HCT116 (cell line): Measurements from ENCODE around the gene STRIT1. TPM values are rescaled to one million over a fixed set of nuclear protein-coding genes. Genes with fewer than 3 reads are reported as not detected.

ENCODE experiments used
- ATAC-seq: fragments of 200-7000 bp; cut with Tn5 transposase; 2 replicates; pipeline ENCODE4 v1.9.1; 2020; ENCODE audit warnings: mild to moderate bottlenecking, moderate library complexity
- BruUV-seq: library from RNA; stranded (reverse); fragments of 400-500 nt; replicated peaks from 2 replicates; lab custom pipeline; 2021; lab: Mats Ljungman, UMichigan
- CTCF ChIA-PET: fragments of 300-600 bp; sonication (Branson Sonifier 250); formaldehyde crosslinking; loops from one replicate; lab custom pipeline; 2021; ENCODE audit warnings: antibody characterized with exemption; lab: Charles Lee
- POLR2A ChIA-PET: fragments of 300-600, 350-600 bp; sonication (Branson Sonifier 250); formaldehyde crosslinking; loops from one replicate; lab custom pipeline; 2021; ENCODE audit warnings: antibody characterized with exemption; lab: Charles Lee
- RAD21 ChIA-PET, 2 experiments: fragments of 300-600 bp; sonication (Branson Sonifier 250); formaldehyde crosslinking; loops; one replicate each; lab custom pipeline; 2023; ENCODE audit warnings: low total read pairs in 2 of 2; ENCODE audit not compliant: uncharacterized antibody in 2 of 2, unreplicated experiment in 2 of 2, low non-redundant PET in 1 of 2; lab: Charles Lee
- DNase-seq: peaks from one replicate; pipeline ENCODE4 v3.0.0-alpha.2; 2010; ENCODE audit warnings: low read depth, low spot score
- H2AFZ ChIP-seq: fragments of 200-600 bp; shearing (Covaris generic), sonication (generic); 2 replicates; pipeline ENCODE4 v1.6.1; 2017; ENCODE audit warnings: low read depth, mixed run types, mixed read lengths, antibody characterized with exemption, low read length; ENCODE audit not compliant: poor library complexity, severe bottlenecking
- H3K27ac ChIP-seq: 2 replicates; pipeline ENCODE4 v1.5.1; 2012; ENCODE audit warnings: low read depth, low read length
- H3K27me3 ChIP-seq: fragments of 200-600 bp; sonication (generic); 2 replicates; pipeline ENCODE4 v1.6.1; 2016; ENCODE audit warnings: mixed run types, low read length, mixed read lengths; ENCODE audit not compliant: insufficient read depth
- H3K36me3 ChIP-seq, 2 experiments: fragments of 200-500 bp in 1 of 2; fragments of 200-600 bp in 1 of 2; sonication (Bioruptor generic) in 1 of 2; sonication (generic) in 1 of 2; 2 replicates each; pipeline versions ENCODE4 v1.5.1 to v1.6.1; 2014 to 2016; ENCODE audit warnings: low read length in 2 of 2, inconsistent platforms in 1 of 2, mixed read lengths in 1 of 2, mixed run types in 1 of 2; ENCODE audit not compliant: insufficient read depth in 2 of 2, control insufficient read depth in 1 of 2
- H3K4me1 ChIP-seq, 2 experiments: fragments of 200-600 bp in 1 of 2; sonication (generic) in 1 of 2; 2 replicates each; pipeline versions ENCODE4 v1.5.1 to v1.6.1; 2012 to 2017; ENCODE audit warnings: low read length in 2 of 2, inconsistent platforms in 1 of 2, mild to moderate bottlenecking in 1 of 2, mixed read lengths in 1 of 2, mixed run types in 1 of 2, moderate library complexity in 1 of 2; ENCODE audit not compliant: insufficient read depth in 2 of 2, control insufficient read depth in 1 of 2
- H3K4me2 ChIP-seq: fragments of 200-600 bp; sonication (generic); 2 replicates; pipeline ENCODE4 v1.6.1; 2017; ENCODE audit warnings: mixed run types, low read length, mixed read lengths
- H3K4me3 ChIP-seq, 2 experiments: fragments of 200-600 bp in 1 of 2; sonication (generic) in 1 of 2; replicated peaks in 1 of 2; 2 replicates each; pipeline ENCODE4 v1.5.1; 2011 to 2016; ENCODE audit warnings: low read length in 2 of 2, control low read depth in 1 of 2, low read depth in 1 of 2, mild to moderate bottlenecking in 1 of 2, mixed read lengths in 1 of 2, mixed run types in 1 of 2
- H3K79me2 ChIP-seq: fragments of 200-600 bp; sonication (generic); 2 replicates; pipeline ENCODE4 v1.6.1; 2017; ENCODE audit warnings: mild to moderate bottlenecking, mixed run types, low read length, moderate library complexity, mixed read lengths; ENCODE audit not compliant: insufficient read depth
- H3K9ac ChIP-seq: fragments of 200-600 bp; sonication (generic); 2 replicates; pipeline ENCODE4 v1.6.1; 2016; ENCODE audit warnings: low read length, mixed read lengths
- H3K9me2 ChIP-seq: fragments of 200-600 bp; sonication (generic), shearing (Covaris generic); 2 replicates; pipeline ENCODE4 v1.6.1; 2017; ENCODE audit warnings: mixed run types, mild to moderate bottlenecking, moderate library complexity; ENCODE audit not compliant: insufficient read depth
- H3K9me3 ChIP-seq, 2 experiments: fragments of 200-500 bp in 1 of 2; fragments of 200-600 bp in 1 of 2; sonication (Bioruptor generic) in 1 of 2; sonication (generic) in 1 of 2; 2 replicates each; pipeline ENCODE4 v1.6.1; 2014 to 2017; ENCODE audit warnings: low read length in 2 of 2, mixed read lengths in 2 of 2, inconsistent platforms in 1 of 2, low read depth in 1 of 2, mild to moderate bottlenecking in 1 of 2, mixed run types in 1 of 2, moderate library complexity in 1 of 2; ENCODE audit not compliant: control insufficient read depth in 1 of 2, insufficient read depth in 1 of 2
- H4K20me1 ChIP-seq: fragments of 200-600 bp; sonication (generic), shearing (Covaris generic); 2 replicates; pipeline ENCODE4 v1.6.1; 2017; ENCODE audit warnings: mixed run types, mild to moderate bottlenecking, moderate library complexity; ENCODE audit not compliant: insufficient read depth
- CBX3 ChIP-seq: IDR thresholded peaks from 2 replicates; pipeline ENCODE4 v1.6.1; 2012; ENCODE audit warnings: low read depth
- CEBPB ChIP-seq: IDR thresholded peaks from 2 replicates; pipeline ENCODE4 v1.6.1; 2012; ENCODE audit warnings: low read depth
- EGR1 ChIP-seq: IDR thresholded peaks from 2 replicates; pipeline ENCODE4 v1.6.1; 2012; ENCODE audit warnings: low read depth
- ELF1 ChIP-seq: IDR thresholded peaks from 2 replicates; pipeline ENCODE4 v1.6.1; 2012; ENCODE audit warnings: low read depth, borderline replicate concordance
- EZH2phosphoT487 ChIP-seq: fragments of 200-600 bp; IDR thresholded peaks from 2 replicates; pipeline ENCODE4 v1.6.1; 2018; ENCODE audit warnings: antibody characterized with exemption, borderline replicate concordance
- FOSL1 ChIP-seq: IDR thresholded peaks from 2 replicates; pipeline ENCODE4 v1.6.1; 2012; ENCODE audit warnings: low read depth
- JUND ChIP-seq: IDR thresholded peaks from 2 replicates; pipeline ENCODE4 v1.6.1; 2012
- POLR2A ChIP-seq: IDR thresholded peaks from 2 replicates; pipeline ENCODE4 v1.7.0; 2011; ENCODE audit warnings: borderline replicate concordance; ENCODE audit not compliant: insufficient read depth, insufficient read length; ENCODE audit errors: extremely low read depth
- POLR2AphosphoS5 ChIP-seq: IDR thresholded peaks from 2 replicates; pipeline ENCODE4 v1.6.1; 2011; ENCODE audit warnings: mild to moderate bottlenecking, low read depth, low read length, moderate library complexity
- RAD21 ChIP-seq: IDR thresholded peaks from 2 replicates; pipeline ENCODE4 v1.6.1; 2012; ENCODE audit warnings: low read depth, mild to moderate bottlenecking
- SP1 ChIP-seq: IDR thresholded peaks from 2 replicates; pipeline ENCODE4 v1.6.1; 2012; ENCODE audit warnings: low read depth
- YY1 ChIP-seq: IDR thresholded peaks from 2 replicates; pipeline ENCODE4 v1.6.1; 2011; ENCODE audit warnings: low read length, low read depth, moderate library complexity, mild to moderate bottlenecking; ENCODE audit not compliant: insufficient replicate concordance; ENCODE audit errors: extremely low read depth
- ZFX ChIP-seq: fragments of 450-650 bp; IDR thresholded peaks from 2 replicates; pipeline ENCODE4 v1.6.1; 2017
- intact Hi-C: fragments of 100-400 bp; cut with micrococcal nuclease; formaldehyde crosslinking; loops from 2 replicates; pipeline ENCODE4 v1.10.0; 2022
- total RNA-seq: library from RNA; stranded (reverse); gene quantifications from one replicate; pipeline ENCODE4 v1.2.1, GENCODE V29; 2021; ENCODE audit not compliant: unreplicated experiment
- TF ChIP-seq, protein P1 (sequence below): IDR thresholded peaks from 2 replicates; pipeline ENCODE4 v1.6.1; 2012
- TF ChIP-seq, protein P2 (sequence below), 3 experiments: fragments of 200-600 bp in 1 of 3; sonication (generic) in 1 of 3; IDR thresholded peaks in 2 of 3; conservative IDR thresholded peaks in 1 of 3; 2 replicates each; pipeline ENCODE4 v1.5.1; 2012 to 2017; ENCODE audit warnings: low read depth in 2 of 3, low read length in 2 of 3, antibody characterized with exemption in 1 of 3, borderline replicate concordance in 1 of 3, control low read depth in 1 of 3, mild to moderate bottlenecking in 1 of 3, mixed read lengths in 1 of 3, mixed run types in 1 of 3, moderate library complexity in 1 of 3; ENCODE audit not compliant: insufficient read depth in 1 of 3

Gene STRIT1
- total RNA-seq, 1 experiment from 2014 or later = not detected

DNA sequence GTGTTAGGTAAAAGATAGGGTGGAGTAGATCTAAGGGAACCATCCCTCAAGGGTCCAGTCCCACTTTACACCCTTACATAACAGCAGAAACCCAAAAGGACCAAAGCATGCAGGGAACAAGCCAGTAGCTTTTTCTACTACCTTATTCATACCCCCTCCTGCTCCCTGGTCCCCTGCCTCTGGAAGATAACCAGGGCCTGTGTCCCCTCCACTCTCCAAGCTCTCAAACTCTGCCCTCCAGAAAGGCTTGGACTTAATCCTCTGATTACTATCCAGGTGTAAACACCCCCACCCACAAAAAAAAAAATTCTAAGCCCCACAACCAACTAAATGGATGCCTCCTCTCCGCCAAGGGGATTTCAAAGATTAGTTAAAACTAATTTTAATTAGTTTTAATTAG lies 33.9 kb upstream of the STRIT1 start:
- H3K9ac ChIP-seq = no peak overlapping the region
- ATAC-seq = no peak
- POLR2A ChIA-PET = no interaction called here
- no peaks in the 10 kb centered on the region for H3K9me3 ChIP-seq
- H3K9me2 ChIP-seq = no peaks in the 10 kb centered on the region
- no peaks in the 10 kb centered on the region for H3K36me3 ChIP-seq
- no peak overlapping the region for H3K27ac ChIP-seq
- no peaks in the 10 kb centered on the region for H3K27me3 ChIP-seq
- no peak for TF ChIP-seq POLR2AphosphoS5
- TF ChIP-seq EGR1 = no peak
- TF ChIP-seq JUND = no peak
- no peak for TF ChIP-seq CBX3
- TF ChIP-seq ELF1 = no peak
- TF ChIP-seq, protein P1, sequence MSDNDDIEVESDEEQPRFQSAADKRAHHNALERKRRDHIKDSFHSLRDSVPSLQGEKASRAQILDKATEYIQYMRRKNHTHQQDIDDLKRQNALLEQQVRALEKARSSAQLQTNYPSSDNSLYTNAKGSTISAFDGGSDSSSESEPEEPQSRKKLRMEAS = no peak
- TF ChIP-seq CEBPB = no peak
- TF ChIP-seq, protein P2, sequence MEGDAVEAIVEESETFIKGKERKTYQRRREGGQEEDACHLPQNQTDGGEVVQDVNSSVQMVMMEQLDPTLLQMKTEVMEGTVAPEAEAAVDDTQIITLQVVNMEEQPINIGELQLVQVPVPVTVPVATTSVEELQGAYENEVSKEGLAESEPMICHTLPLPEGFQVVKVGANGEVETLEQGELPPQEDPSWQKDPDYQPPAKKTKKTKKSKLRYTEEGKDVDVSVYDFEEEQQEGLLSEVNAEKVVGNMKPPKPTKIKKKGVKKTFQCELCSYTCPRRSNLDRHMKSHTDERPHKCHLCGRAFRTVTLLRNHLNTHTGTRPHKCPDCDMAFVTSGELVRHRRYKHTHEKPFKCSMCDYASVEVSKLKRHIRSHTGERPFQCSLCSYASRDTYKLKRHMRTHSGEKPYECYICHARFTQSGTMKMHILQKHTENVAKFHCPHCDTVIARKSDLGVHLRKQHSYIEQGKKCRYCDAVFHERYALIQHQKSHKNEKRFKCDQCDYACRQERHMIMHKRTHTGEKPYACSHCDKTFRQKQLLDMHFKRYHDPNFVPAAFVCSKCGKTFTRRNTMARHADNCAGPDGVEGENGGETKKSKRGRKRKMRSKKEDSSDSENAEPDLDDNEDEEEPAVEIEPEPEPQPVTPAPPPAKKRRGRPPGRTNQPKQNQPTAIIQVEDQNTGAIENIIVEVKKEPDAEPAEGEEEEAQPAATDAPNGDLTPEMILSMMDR (IDR thresholded peaks at IDR 0.05 in 2 of 3, conservative IDR thresholded peaks at IDR 0.05 in 1 of 3; ENCODE audit: borderline replicate concordance in 1 of 3, insufficient read depth in 1 of 3, low read depth in 2 of 3, low read length in 2 of 3) = no peak
- no peak for TF ChIP-seq FOSL1
- no peak for TF ChIP-seq RAD21
- TF ChIP-seq EZH2phosphoT487 = no peak
- no peak for TF ChIP-seq SP1
- no peak for TF ChIP-seq ZFX
- no peak for TF ChIP-seq YY1
- TF ChIP-seq POLR2A = no peak
- TF ChIP-seq, all 23 proteins: peak for 0
- no peaks in the 10 kb centered on the region for H3K4me1 ChIP-seq
- no peaks in the 10 kb centered on the region for H4K20me1 ChIP-seq
- ChIA-PET RAD21 (no interaction called here), CTCF (interaction anchor here (1.2 kb wide), 1 partner anchor 375 kb away, joined by 3 read pairs; no protein-coding TSS in a partner anchor)
- DNase-seq = no peak
- no peak overlapping the region for H3K4me2 ChIP-seq
- intact Hi-C loops = no loop called here
- BruUV-seq = no TSS peak
- H3K4me3 ChIP-seq = no peak overlapping the region
- H3K79me2 ChIP-seq = no peaks in the 10 kb centered on the region
- no peak overlapping the region for H2AFZ ChIP-seq
